ENCODE results near the gene HOXC9. TPM values are rescaled to one million over a fixed set of nuclear protein-coding genes. Genes with fewer than 3 reads are reported as not detected.
A peak's percentile ranks its signal among the peaks of the same experiment; 100 is the strongest.

The HOXC9 gene
- total RNA-seq, 1 experiment from 2014 or later: 21.1 TPM

DNA sequence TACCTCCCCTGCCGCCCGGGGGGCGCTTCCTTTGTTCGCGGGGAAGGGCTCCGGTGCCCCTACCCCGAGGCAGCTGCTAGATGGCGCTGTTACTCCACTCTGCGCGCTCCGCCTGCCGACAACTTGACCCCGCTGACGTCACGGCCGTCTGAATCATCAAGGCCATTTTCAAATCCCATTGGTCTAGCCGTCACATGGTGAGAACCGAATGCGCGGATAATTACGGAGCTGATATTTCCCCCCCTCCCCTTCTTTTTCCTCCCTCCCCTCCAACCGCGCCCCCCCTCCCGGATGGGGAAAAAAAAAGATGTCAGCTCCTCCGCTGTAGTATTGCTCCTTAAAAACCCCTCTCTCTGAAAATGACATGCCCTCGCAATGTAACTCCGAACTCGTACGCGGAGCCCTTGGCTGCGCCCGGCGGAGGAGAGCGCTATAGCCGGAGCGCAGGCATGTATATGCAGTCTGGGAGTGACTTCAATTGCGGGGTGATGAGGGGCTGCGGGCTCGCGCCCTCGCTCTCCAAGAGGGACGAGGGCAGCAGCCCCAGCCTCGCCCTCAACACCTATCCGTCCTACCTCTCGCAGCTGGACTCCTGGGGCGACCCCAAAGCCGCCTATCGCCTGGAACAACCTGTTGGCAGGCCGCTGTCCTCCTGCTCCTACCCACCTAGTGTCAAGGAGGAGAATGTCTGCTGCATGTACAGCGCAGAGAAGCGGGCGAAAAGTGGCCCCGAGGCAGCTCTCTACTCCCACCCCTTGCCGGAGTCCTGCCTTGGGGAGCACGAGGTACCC lies 14.9 kb upstream of the HOXC9 start, which contains the start of gene HOXC10:
HOXC10 (plus strand) TSS at position 246 of the 791 bp plus-strand sequence; CDS start at position 360, 114 bp downstream.
- Histone ChIP-seq H3K36me3 (ENCODE audit: insufficient read depth, low read length, poor library complexity, severe bottlenecking) (no peaks in the 10 kb centered on the region), H3K4me1 (ENCODE audit: insufficient read depth, low read length, poor library complexity, severe bottlenecking) (peaks cover 43% of the 10 kb centered on the region), H3K9me3 (ENCODE audit: low read depth, low read length, poor library complexity, severe bottlenecking) (no peaks in the 10 kb centered on the region), H3K27me3 (replicated peaks; ENCODE audit: insufficient read depth, low read depth, low read length, poor library complexity) (no peaks in the 10 kb centered on the region), H3K4me3 (ENCODE audit: low read depth, low read length, poor library complexity, severe bottlenecking) (peak within 1 kb of the TSS; percentile 72), H3K27ac (ENCODE audit: low read depth, low read length, poor library complexity, severe bottlenecking) (peak within 1 kb of the TSS; percentile 81)
- ChIA-PET POLR2A (ENCODE audit: low non-redundant PET) (interaction anchor here (0.5 to 0.6 kb wide), 4 partner anchors 21 to 308 kb away, joined by 3 to 15 read pairs (median 4); no protein-coding TSS in a partner anchor), CTCF (interaction anchor here (0.5 to 3.4 kb wide), 28 partner anchors 9 to 395 kb away, joined by 3 to 32 read pairs (median 6); partner anchors contain the start of genes HOXC5, HOXC8, HOXC9 and SMUG1)
- BruUV-seq (replicated peaks): no TSS peak
- TF ChIP-seq EZH2 (IDR thresholded peaks at IDR 0.05; ENCODE audit: borderline replicate concordance, low read depth, low read length, poor library complexity, severe bottlenecking): no peak
- TF ChIP-seq, protein P1, sequence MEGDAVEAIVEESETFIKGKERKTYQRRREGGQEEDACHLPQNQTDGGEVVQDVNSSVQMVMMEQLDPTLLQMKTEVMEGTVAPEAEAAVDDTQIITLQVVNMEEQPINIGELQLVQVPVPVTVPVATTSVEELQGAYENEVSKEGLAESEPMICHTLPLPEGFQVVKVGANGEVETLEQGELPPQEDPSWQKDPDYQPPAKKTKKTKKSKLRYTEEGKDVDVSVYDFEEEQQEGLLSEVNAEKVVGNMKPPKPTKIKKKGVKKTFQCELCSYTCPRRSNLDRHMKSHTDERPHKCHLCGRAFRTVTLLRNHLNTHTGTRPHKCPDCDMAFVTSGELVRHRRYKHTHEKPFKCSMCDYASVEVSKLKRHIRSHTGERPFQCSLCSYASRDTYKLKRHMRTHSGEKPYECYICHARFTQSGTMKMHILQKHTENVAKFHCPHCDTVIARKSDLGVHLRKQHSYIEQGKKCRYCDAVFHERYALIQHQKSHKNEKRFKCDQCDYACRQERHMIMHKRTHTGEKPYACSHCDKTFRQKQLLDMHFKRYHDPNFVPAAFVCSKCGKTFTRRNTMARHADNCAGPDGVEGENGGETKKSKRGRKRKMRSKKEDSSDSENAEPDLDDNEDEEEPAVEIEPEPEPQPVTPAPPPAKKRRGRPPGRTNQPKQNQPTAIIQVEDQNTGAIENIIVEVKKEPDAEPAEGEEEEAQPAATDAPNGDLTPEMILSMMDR (conservative IDR thresholded peaks at IDR 0.05; ENCODE audit: low read depth, low read length): peak; percentile 80
- intact Hi-C loops (cut with micrococcal nuclease; ENCODE audit: unreplicated experiment): loop anchor here (1.0 to 10.0 kb wide), 5 partner anchors 218 to 390 kb away; no protein-coding TSS in a partner anchor
- peak; percentile 99 for DNase-seq (ENCODE audit: low spot score)

DNA sequence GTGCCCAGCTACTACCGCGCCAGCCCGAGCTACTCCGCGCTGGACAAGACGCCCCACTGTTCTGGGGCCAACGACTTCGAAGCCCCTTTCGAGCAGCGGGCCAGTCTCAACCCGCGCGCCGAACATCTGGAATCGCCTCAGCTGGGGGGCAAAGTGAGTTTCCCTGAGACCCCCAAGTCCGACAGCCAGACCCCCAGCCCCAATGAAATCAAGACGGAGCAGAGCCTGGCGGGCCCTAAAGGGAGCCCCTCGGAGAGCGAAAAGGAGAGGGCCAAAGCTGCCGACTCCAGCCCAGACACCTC lies 14.3 kb upstream of the HOXC9 start:
- Histone ChIP-seq H3K9me3 (ENCODE audit: low read depth, low read length, poor library complexity, severe bottlenecking) (no peaks in the 10 kb centered on the region), H3K4me1 (ENCODE audit: insufficient read depth, low read length, poor library complexity, severe bottlenecking) (peaks cover 44% of the 10 kb centered on the region), H3K27ac (ENCODE audit: low read depth, low read length, poor library complexity, severe bottlenecking) (peak overlapping the region; percentile 81), H3K36me3 (ENCODE audit: insufficient read depth, low read length, poor library complexity, severe bottlenecking) (no peaks in the 10 kb centered on the region), H3K4me3 (ENCODE audit: low read depth, low read length, poor library complexity, severe bottlenecking) (peak overlapping the region; percentile 72), H3K27me3 (replicated peaks; ENCODE audit: insufficient read depth, low read depth, low read length, poor library complexity) (no peaks in the 10 kb centered on the region)
- ChIA-PET POLR2A (ENCODE audit: low non-redundant PET) (interaction anchor here (0.7 kb wide), 1 partner anchor 205 kb away, joined by 3 read pairs; no protein-coding TSS in a partner anchor), CTCF (interaction anchor here (0.8 to 3.4 kb wide), 14 partner anchors 10 to 242 kb away, joined by 3 to 32 read pairs (median 10); partner anchors contain the start of genes HOXC5, HOXC8, HOXC9 and SMUG1)
- DNase-seq (ENCODE audit: low spot score): no peak
- intact Hi-C loops (cut with micrococcal nuclease; ENCODE audit: unreplicated experiment): loop anchor here (2.0 to 10.0 kb wide), 2 partner anchors 221 to 389 kb away; no protein-coding TSS in a partner anchor
- BruUV-seq (replicated peaks): no TSS peak
- TF ChIP-seq, protein P1 (conservative IDR thresholded peaks at IDR 0.05; ENCODE audit: low read depth, low read length): no peak
- TF ChIP-seq EZH2 (IDR thresholded peaks at IDR 0.05; ENCODE audit: borderline replicate concordance, low read depth, low read length, poor library complexity, severe bottlenecking): no peak

DNA sequence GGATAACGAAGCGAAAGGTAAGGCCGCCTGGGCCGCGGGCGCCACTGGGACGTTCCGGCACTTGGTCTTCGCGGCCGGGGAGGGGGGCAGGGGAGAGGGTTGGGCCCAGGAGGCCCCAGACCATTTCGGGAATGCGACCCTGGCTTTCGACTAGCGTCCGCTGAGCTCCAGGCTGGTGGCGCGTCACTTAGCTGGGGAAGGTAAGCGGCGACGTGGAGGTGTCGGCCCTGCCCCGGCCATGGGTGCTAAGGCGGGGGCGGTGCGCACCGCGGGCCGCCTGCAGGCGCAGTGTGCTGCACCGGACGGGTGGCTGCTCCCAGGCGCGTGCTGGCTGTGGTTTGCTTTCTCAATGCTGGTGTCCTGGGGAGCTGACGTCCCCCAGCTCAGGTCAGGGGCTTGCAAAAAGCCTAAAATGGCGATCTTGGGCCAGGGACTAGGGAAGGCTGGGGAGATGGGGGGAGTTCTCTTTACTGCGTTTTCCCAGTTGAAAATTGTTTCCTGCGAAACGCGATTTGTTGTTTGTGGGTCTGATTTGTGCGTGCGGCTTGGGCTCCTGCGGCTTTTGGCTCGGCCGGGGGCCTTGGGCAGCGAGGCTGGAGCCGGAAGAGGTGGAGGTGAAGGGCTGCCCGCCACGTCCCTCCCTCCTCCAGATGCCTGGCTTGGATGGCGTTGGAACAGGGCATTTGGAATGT lies 13.8 kb upstream of the HOXC9 start:
- peaks cover 49% of the 10 kb centered on the region for H3K4me1 ChIP-seq (ENCODE audit: insufficient read depth, low read length, poor library complexity, severe bottlenecking)
- H3K27ac ChIP-seq (ENCODE audit: low read depth, low read length, poor library complexity, severe bottlenecking): peak overlapping the region; percentile 81
- no peaks in the 10 kb centered on the region for H3K27me3 ChIP-seq (replicated peaks; ENCODE audit: insufficient read depth, low read depth, low read length, poor library complexity)
- peak overlapping the region; percentile 72 for H3K4me3 ChIP-seq (ENCODE audit: low read depth, low read length, poor library complexity, severe bottlenecking)
- no TSS peak for BruUV-seq (replicated peaks)
- no peaks in the 10 kb centered on the region for H3K36me3 ChIP-seq (ENCODE audit: insufficient read depth, low read length, poor library complexity, severe bottlenecking)
- no peak for DNase-seq (ENCODE audit: low spot score)
- TF ChIP-seq, protein P1 (conservative IDR thresholded peaks at IDR 0.05; ENCODE audit: low read depth, low read length): no peak
- no peak for TF ChIP-seq EZH2 (IDR thresholded peaks at IDR 0.05; ENCODE audit: borderline replicate concordance, low read depth, low read length, poor library complexity, severe bottlenecking)
- intact Hi-C loops (cut with micrococcal nuclease; ENCODE audit: unreplicated experiment): loop anchor here (2.0 to 10.0 kb wide), 2 partner anchors 221 to 389 kb away; no protein-coding TSS in a partner anchor
- POLR2A ChIA-PET (ENCODE audit: low non-redundant PET): interaction anchor here (0.7 kb wide), 1 partner anchor 204 kb away, joined by 3 read pairs; no protein-coding TSS in a partner anchor
- H3K9me3 ChIP-seq (ENCODE audit: low read depth, low read length, poor library complexity, severe bottlenecking): no peaks in the 10 kb centered on the region
- CTCF ChIA-PET: interaction anchor here (0.7 to 3.4 kb wide), 10 partner anchors 9 to 243 kb away, joined by 3 to 32 read pairs (median 10); partner anchors contain the start of genes HOXC8 and SMUG1
